GM21529 (cell line): Measurements from ENCODE around the gene DPEP2NB.
A peak's percentile ranks its signal among the peaks of the same experiment; 100 is the strongest.
"Not testable (repeated sequence)": the region's sequence is repeated elsewhere in the genome, so short reads cannot be mapped to it uniquely, and the experiment has no call there.

ENCODE experiments used
- ATAC-seq: cut with Tn5 transposase; IDR thresholded peaks from one replicate; pipeline ENCODE4 v1.9.1; 2021; ENCODE audit not compliant: unreplicated experiment

DPEP2NB gene

GRCh38 chr16:68019167-68019680 lies 3.5 kb upstream of the DPEP2NB start:
- ATAC-seq, result no peak

DNA sequence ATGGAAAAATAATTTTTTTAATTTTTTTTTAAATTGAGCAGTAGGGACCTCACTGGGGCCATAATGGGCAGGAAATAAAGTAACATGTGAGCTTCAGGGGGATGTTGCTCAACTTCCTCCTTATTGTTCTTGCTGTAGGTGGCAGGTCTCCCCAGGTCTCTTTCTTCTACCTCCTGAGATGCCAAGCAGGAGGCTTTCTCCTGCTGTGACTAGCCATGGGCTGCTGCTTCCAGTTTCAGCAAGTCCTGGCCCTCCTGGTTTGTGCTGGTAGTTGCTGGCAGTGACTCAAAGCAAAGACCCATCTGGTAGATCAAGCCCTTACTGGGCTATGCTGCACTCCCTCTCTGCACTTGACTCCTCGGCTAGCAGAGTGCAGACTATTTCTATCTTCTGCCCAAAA lies 2.3 kb downstream of the DPEP2NB start:
- no peak for ATAC-seq

GRCh38 chr16:68009872-68010271 lies 5.8 kb downstream of the DPEP2NB start:
- ATAC-seq, result not testable (repeated sequence)

- ATAC-seq, result no peak
These were observed 6.5 kb downstream of the DPEP2NB start for GRCh38 chr16:68009157-68009735.

GRCh38 chr16:68005786-68006286 lies 9.9 kb downstream of the DPEP2NB start:
- no peak for ATAC-seq

DNA sequence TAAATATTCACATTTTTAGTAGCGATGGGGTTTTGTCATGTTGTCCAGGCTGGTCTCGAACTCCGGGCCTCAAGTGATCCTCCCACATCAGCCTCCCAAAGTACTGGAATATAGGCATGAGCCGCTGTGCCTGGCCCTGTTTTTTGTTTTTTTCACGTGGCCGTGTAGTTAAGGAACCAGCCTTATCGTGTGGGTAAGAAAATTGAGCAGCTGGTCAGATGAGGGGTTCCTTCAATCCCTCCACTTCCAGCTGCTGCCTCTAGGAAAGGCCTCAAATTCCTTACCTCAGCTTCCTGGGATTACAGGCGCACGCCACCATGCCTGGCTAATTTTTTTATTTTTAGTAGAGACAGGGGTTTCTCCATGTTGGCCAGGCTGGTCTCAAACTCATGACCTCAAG lies 10.5 kb downstream of the DPEP2NB start:
- no peak for ATAC-seq

DNA sequence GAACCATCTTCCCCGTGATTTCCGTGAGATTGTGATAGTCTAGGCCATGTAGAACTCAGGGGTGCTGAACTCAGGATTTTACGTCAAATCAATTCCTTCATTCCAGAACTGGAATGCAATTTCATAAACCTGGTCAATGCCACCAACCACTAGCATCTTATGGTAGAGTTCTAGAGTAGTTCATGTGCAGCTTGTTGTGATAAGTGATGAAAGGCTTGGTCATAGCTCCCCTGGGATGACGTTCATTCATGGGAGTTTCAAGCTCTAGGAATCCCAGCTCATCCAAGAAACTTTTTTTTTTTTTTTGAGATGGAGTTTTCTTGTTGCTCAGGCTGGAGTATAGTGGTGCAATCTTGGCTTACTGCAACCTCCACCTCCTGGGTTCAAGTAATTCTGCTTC lies 12.7 kb downstream of the DPEP2NB start:
- no peak for ATAC-seq

DNA sequence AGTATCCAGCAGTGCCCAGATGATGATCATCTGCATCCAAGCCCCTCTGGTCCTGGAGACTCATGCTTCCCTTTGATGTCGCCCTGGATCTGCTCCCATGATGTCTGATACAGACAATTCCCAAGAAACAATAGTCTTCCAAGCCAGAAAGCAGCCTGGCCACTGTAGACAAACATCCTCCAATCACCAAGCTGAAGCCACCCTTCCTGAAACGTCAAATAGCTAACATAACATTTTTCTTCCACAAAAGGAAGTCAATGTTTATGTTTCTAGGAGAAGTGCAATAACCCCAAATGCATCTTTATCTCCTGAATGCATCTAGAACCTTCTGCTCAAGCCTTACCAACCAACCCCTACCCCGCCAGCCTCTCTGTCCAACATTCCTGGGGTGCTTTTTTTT lies 15.3 kb downstream of the DPEP2NB start:
- no peak for ATAC-seq

- ATAC-seq, result no peak
These were observed 15.7 kb downstream of the DPEP2NB start for GRCh38 chr16:67999985-68000384.

DNA sequence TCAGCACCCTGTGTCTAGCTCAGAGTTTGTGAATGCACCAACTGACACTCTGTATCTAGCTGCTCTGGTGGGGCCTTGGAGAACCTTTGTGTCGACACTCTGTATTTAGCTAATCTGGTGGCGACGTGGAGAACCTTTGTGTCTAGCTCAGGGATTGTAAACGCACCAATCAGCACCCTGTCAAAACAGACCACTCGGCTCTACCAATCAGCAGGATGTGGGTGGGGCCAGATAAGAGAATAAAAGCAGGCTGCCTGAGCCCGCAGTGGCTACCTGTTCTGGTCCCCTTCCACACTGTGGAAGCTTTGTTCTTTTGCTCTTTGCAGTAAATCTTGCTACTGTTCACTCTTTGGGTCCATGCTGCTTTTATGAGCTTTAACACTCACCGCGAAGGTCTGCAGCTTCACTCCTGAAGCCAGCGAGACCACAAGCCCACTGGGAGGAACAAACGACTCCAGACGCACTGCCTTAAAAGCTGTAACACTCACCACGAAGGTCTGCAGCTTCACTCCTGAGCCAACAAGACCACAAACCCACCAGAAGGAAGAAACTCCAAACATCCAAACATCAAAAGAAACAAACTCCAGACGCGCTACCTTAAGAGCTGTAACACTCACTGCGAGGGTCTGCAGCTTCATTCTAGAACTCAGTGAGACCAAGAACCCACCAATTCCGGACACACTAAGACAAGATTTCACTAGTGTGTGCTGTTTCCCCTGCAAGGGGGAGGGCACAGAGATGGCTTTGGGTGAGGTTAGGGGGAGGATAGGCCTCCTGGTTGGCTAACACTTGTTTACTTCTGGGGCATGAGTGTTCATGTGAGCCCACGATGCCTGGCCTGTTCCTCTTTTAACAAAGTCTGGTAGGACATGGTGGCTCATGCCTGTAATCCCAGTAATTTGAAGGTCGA lies 16.7 kb downstream of the DPEP2NB start, which contains the start of gene DPEP2:
DPEP2 (minus strand) TSS at position 706 of the 910 bp plus-strand sequence. CDS start 6,272 bp downstream, outside the sequence.
- not testable (repeated sequence) for ATAC-seq

- ATAC-seq, result not testable (repeated sequence)
These were observed 17.4 kb downstream of the DPEP2NB start for GRCh38 chr16:67998231-67998778.

DNA sequence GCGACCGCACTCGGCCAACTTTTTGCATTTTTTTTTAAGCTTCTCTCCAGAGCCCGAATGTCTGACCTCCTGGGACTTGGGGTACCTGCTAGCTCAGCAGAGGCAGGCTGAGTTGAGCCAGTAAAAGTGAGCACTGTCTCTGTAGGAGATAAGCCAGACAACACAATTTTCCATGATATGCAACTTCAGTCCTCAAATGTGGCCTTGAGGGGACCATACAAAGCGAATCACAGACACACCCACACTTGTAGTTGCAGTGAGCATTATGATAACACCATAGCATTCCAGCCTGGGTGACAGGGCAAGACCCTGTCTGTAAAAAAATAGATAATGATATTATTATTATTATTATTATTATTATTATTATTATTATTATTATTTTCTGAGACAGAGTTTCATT lies 19.0 kb downstream of the DPEP2NB start:
- ATAC-seq, result no peak

DNA sequence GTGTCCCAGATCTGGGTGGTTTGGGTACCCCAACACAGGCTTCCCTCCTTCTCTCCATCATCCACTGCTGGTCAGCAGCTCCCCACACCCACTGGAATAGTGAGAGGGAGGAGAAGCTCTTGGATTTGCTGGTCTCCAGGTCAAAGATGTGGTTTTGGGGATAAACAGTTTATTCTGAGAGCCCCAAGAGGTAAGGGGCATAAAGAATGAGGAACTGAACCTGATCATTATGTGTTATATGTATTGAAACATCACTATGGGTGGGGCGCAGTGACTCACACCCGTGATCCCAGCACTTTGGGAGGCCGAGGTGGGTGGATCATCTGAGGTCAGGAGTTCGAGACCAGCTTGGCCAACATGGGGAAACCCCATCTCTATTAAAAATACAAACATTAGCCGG lies 20.3 kb downstream of the DPEP2NB start:
- no peak for ATAC-seq

GRCh38 chr16:67994040-67994408 lies 21.7 kb downstream of the DPEP2NB start:
- not testable (repeated sequence) for ATAC-seq

DNA sequence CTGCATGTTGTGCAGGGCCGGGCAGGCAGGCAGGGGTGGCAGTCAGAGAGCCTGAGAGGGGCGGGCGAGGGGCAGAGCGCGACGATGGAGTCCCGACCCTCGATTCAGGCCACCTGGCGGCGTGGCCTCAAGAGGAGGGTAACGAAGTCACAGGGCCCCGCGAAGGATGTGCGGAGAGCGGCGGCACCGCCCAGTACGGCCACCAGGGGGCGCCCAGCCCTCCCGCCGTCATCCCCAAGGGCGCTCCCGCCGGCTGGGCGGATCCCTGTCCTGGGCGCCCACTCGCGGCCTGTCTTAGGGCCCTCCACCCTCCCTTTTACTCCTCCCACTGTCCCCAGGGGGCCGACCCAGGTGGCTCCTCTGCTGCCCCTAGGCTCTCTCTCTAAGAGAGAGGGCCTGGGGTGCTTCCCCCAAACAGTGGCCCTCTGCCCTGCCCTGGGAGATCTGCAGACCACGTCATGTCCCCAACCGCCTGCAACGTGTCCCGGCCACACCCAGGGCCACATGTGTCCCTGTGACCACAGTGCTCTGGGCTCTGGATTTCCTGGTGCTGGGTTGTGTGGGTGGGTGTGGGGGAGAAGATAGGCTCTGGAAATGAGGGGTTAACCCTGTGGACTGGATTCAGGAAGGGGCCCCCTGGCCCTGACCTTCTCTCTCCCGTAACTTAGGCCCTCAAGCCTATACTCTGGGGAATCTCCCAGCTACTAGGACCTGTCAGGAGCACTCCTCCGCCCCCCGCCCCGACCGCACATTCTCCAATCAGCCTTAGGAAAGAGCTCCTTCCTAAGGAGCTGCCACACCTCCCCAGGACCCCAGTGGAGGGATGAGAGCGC lies 22.3 kb downstream of the DPEP2NB start:
- peak; percentile 69 for ATAC-seq

DNA sequence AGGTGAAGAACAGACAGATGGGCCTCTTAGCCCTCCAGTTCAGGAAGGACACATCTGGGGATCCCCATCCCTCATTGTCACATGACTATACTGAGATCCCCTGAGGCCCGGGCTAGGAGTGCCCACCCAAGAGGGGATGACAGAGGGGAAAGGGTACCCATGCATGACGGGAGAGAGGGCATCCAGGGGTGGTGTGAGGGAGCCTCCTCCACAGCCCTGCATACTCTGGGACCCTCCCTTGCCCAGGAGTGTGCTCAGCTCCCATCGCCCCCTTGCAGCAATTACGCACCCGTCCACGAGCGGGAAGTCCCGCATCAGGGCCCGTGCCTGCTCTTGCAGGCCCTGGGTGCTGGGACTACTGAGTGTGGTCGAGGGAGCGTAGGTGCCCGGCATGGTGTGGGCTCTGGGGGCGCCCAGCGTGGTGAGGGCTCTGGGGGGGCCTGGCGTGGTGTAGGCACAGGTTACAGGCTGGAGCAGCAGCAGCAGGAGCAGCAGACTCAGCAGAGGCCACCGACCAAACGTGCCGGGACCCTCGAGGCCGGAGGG lies 23.0 kb downstream of the DPEP2NB start:
- no peak for ATAC-seq

DNA sequence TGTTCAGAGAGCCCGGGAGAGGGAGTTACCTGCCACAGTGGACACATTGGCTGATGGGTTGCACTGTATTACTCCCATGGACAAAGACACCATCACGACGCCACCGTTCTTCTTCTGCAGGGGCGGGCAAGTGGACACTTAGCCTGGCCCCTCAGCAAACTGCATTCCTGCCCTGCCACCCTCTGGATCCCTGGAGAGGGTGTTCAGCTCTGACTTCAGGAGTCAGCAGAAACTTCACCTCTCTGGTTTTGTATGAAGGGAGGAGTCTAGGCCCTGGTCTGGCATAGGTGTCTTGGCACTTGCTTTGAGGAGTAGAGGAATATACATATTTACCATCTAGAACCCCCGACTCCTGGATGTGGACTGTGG lies 25.7 kb downstream of the DPEP2NB start:
- no peak for ATAC-seq

DNA sequence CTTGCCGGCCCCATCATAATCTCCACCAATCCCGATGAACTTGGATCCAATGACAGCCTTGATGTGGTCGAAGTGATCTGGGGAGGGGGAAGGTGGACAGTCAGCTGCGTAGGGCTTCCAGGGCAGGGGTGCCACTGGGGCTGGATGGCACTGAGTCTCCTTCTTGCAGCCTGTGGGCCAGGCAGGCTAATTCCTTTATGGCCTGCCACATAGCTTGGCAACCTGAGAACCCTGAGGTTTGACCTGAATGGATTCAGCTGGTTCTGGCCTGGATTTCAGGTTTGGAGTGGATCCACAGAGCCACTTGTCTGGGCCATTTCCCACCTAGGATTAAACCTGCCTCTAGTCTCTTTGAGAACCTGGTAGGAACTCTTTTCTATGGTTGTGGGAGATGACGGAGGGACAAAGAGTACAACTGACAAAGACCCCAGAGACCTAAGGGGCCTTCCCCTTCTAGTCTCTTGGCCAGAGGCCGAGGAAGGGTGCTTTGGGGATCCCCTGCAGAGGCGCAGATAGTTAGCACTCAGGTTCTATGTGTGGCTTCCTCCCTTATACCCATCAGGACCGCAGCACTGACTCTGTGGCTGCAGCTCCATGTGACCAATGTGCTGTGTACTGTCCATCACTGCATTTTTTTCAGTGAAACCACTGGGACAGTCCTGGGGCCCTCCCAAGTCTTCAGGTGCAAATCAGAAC lies 26.2 kb downstream of the DPEP2NB start:
- ATAC-seq, result peak; percentile 29

- ATAC-seq, result no peak
These were observed 27.0 kb downstream of the DPEP2NB start for GRCh38 chr16:67988675-67989074.
